Nephron (organoid): Measurements from ENCODE around the gene ZNF234.

Experiments used
- H3K27ac Mint-ChIP-seq, 3 experiments: 2 replicates each; pipeline ENCODE4 v1.8.0; 2020; ENCODE audit warnings: mixed read lengths in 3 of 3, mild to moderate bottlenecking in 2 of 3, moderate library complexity in 1 of 3
- H3K27me3 Mint-ChIP-seq: 2 replicates; pipeline ENCODE4 v1.8.0; 2021; ENCODE audit warnings: low read depth, mild to moderate bottlenecking, moderate library complexity, mixed read lengths
- H3K36me3 Mint-ChIP-seq: 2 replicates; pipeline ENCODE4 v1.8.0; 2020; ENCODE audit warnings: low read depth, mixed read lengths
- H3K4me1 Mint-ChIP-seq: 2 replicates; pipeline ENCODE4 v1.8.0; 2020; ENCODE audit warnings: mixed read lengths
- H3K4me3 Mint-ChIP-seq, 3 experiments: 2 replicates each; pipeline ENCODE4 v1.8.0; 2020; ENCODE audit warnings: mild to moderate bottlenecking in 3 of 3, mixed read lengths in 3 of 3, moderate library complexity in 2 of 3
- H3K9me3 Mint-ChIP-seq: 2 replicates; pipeline ENCODE4 v1.8.0; 2020; ENCODE audit warnings: mixed read lengths
- TF ChIP-seq, protein P1 (sequence below), 3 experiments: fragments of 200-600 bp; sonication (generic); IDR thresholded peaks; one replicate each; pipeline ENCODE4 v1.5.0; 2021; ENCODE audit warnings: antibody characterized with exemption in 3 of 3; ENCODE audit not compliant: unreplicated experiment in 3 of 3

The ZNF234 gene

GRCh38 chr19:44142059-44142433, 692 bp downstream of the ZNF234 start:
- peaks cover 33% of the 10 kb centered on the region for H3K4me1 Mint-ChIP-seq
- peak overlapping the region; percentile 94 to 95 (median 94) for H3K4me3 Mint-ChIP-seq
- peak overlapping the region; percentile 86 to 95 (median 91) for H3K27ac Mint-ChIP-seq
- H3K9me3 Mint-ChIP-seq = peaks cover 11% of the 10 kb centered on the region
- H3K27me3 Mint-ChIP-seq = no peaks in the 10 kb centered on the region
- TF ChIP-seq, protein P1, sequence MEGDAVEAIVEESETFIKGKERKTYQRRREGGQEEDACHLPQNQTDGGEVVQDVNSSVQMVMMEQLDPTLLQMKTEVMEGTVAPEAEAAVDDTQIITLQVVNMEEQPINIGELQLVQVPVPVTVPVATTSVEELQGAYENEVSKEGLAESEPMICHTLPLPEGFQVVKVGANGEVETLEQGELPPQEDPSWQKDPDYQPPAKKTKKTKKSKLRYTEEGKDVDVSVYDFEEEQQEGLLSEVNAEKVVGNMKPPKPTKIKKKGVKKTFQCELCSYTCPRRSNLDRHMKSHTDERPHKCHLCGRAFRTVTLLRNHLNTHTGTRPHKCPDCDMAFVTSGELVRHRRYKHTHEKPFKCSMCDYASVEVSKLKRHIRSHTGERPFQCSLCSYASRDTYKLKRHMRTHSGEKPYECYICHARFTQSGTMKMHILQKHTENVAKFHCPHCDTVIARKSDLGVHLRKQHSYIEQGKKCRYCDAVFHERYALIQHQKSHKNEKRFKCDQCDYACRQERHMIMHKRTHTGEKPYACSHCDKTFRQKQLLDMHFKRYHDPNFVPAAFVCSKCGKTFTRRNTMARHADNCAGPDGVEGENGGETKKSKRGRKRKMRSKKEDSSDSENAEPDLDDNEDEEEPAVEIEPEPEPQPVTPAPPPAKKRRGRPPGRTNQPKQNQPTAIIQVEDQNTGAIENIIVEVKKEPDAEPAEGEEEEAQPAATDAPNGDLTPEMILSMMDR (IDR thresholded peaks at IDR 0.05; ENCODE audit: unreplicated experiment in 3 of 3) = no peak
- peaks cover 30% of the 10 kb centered on the region for H3K36me3 Mint-ChIP-seq

- peaks cover 12% of the 10 kb centered on the region for H3K9me3 Mint-ChIP-seq
- H3K27ac Mint-ChIP-seq = no peak overlapping the region
- H3K36me3 Mint-ChIP-seq = peaks cover 81% of the 10 kb centered on the region
- TF ChIP-seq, protein P1 (IDR thresholded peaks at IDR 0.05; ENCODE audit: unreplicated experiment in 3 of 3) = no peak
- no peaks in the 10 kb centered on the region for H3K4me1 Mint-ChIP-seq
- H3K27me3 Mint-ChIP-seq = no peaks in the 10 kb centered on the region
- H3K4me3 Mint-ChIP-seq = no peak overlapping the region
These were observed 8.4 kb downstream of the ZNF234 start for GRCh38 chr19:44149776-44150175.

DNA sequence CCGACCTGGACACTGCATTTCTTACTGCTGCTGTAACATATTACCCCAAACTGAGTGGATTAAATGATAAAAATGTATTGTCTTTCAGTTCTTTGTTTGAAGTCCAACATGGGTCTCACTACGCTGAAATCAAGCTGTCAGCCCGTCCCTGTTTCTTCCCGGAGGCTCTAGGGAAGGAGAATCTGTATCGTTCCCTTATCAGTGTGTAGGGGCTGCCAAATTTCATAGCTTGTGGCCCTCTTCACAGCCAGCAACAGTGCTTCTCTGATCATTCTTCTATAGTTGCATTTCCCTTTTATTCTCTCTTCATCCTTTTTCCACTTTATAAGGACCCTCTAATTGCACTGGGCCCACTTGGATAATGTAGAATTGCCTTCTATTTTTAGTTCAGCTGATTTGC, 10.1 kb downstream of the ZNF234 start:
- Mint-ChIP-seq H3K36me3 (peaks cover 80% of the 10 kb centered on the region), H3K4me1 (no peaks in the 10 kb centered on the region), H3K4me3 (no peak overlapping the region), H3K9me3 (peaks cover 21% of the 10 kb centered on the region), H3K27ac (no peak overlapping the region), H3K27me3 (no peaks in the 10 kb centered on the region)
- TF ChIP-seq, protein P1 (IDR thresholded peaks at IDR 0.05; ENCODE audit: unreplicated experiment in 3 of 3) = no peak

DNA sequence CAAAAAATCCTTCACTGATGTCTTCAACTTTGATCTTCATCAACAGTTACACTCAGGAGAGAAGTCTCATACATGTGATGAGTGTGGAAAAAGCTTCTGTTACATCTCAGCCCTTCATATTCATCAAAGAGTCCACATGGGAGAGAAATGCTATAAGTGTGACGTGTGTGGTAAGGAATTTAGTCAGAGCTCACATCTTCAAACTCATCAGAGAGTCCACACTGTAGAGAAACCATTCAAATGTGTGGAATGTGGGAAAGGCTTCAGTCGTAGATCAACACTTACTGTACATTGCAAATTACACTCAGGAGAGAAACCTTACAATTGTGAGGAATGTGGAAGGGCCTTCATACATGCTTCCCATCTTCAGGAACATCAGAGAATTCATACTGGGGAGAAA, 15.1 kb downstream of the ZNF234 start:
- Mint-ChIP-seq H3K36me3 (peaks cover 79% of the 10 kb centered on the region), H3K4me3 (no peak overlapping the region), H3K9me3 (peaks cover 54% of the 10 kb centered on the region), H3K27ac (no peak overlapping the region), H3K27me3 (peaks cover 3% of the 10 kb centered on the region), H3K4me1 (no peaks in the 10 kb centered on the region)
- TF ChIP-seq, protein P1 (IDR thresholded peaks at IDR 0.05; ENCODE audit: unreplicated experiment in 3 of 3) = no peak

DNA sequence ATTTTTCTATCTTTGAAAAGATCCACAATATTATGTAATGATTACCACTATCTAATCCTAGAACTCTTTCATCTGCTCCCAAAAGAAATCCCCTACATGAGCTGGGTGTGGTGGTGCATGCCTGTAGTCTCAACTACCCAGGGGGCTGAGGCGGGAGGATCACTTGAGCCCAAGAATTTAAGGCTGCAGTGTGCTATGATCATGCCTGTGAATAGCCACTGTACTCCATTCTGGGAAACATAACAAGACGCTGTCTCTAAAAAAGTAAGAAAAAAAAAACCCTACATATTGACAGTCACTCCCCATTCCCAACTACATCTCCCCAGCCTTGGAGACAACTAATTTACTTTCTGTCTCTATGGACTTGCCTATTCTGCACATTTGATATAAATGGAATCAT, 22.4 kb downstream of the ZNF234 start:
- H3K27me3 Mint-ChIP-seq = no peaks in the 10 kb centered on the region
- no peak overlapping the region for H3K27ac Mint-ChIP-seq
- H3K4me3 Mint-ChIP-seq = no peak overlapping the region
- TF ChIP-seq, protein P1 (IDR thresholded peaks at IDR 0.05; ENCODE audit: unreplicated experiment in 3 of 3) = no peak
- peaks cover 20% of the 10 kb centered on the region for H3K4me1 Mint-ChIP-seq
- peaks cover 45% of the 10 kb centered on the region for H3K36me3 Mint-ChIP-seq
- peaks cover 54% of the 10 kb centered on the region for H3K9me3 Mint-ChIP-seq

DNA sequence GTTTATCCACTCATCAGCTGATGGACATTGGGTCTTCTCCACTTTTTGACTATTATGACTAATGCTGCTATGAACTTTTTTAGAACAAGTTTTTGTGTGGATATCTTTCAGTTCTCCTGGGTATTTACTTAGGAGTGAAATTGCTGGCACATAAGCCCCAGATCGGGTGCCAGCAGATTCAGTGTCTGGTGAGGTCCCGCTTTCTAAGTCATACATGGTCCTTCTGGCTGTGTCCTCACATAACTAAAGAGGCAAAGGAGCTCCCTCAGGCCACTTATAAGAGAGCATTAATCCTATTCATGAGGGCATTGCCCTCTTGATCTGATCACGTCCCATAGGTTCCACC, 22.9 kb downstream of the ZNF234 start:
- peak overlapping the region; percentile 95 to 99 (median 97) for H3K4me3 Mint-ChIP-seq
- H3K27ac Mint-ChIP-seq = peak overlapping the region; percentile 98 to 99 (median 99)

More for the DNA sequence above, 22.9 kb downstream of the ZNF234 start:
- peaks cover 20% of the 10 kb centered on the region for H3K4me1 Mint-ChIP-seq
- H3K9me3 Mint-ChIP-seq = peaks cover 52% of the 10 kb centered on the region
- TF ChIP-seq, protein P1 (IDR thresholded peaks at IDR 0.05; ENCODE audit: unreplicated experiment in 3 of 3) = no peak
- no peaks in the 10 kb centered on the region for H3K27me3 Mint-ChIP-seq
- H3K36me3 Mint-ChIP-seq = peaks cover 46% of the 10 kb centered on the region
